Spinal cord (tissue), 10 donors: ENCODE data around the gene TRIM24. TPM values are rescaled to one million over a fixed set of nuclear protein-coding genes. Genes with fewer than 3 reads are reported as not detected.
"Not testable (repeated sequence)": the region's sequence is repeated elsewhere in the genome, so short reads cannot be mapped to it uniquely, and the experiment has no call there.

Experiments
- DNase-seq, 6 donors: peaks; one replicate each; pipeline versions ENCODE4 v3.0.0 to v3.0.0-alpha.2; 2013 to 2015; ENCODE audit warnings: low spot score in 6 of 6, low read depth in 4 of 6
- H3K27ac ChIP-seq: one replicate; pipeline ENCODE4 v1.5.1; 2013; ENCODE audit warnings: low read depth, low read length, control low read depth
- H3K27me3 ChIP-seq: one replicate; pipeline ENCODE4 v1.6.1; 2013; ENCODE audit warnings: low read length; ENCODE audit not compliant: control insufficient read depth, insufficient read depth
- H3K36me3 ChIP-seq: one replicate; pipeline ENCODE4 v1.6.1; 2013; ENCODE audit warnings: low read length; ENCODE audit not compliant: control insufficient read depth, insufficient read depth
- H3K4me1 ChIP-seq: one replicate; pipeline ENCODE4 v1.6.1; 2013; ENCODE audit warnings: low read length; ENCODE audit not compliant: control insufficient read depth, insufficient read depth
- H3K4me3 ChIP-seq: one replicate; pipeline ENCODE4 v1.5.1; 2013; ENCODE audit warnings: low read depth, low read length, control low read depth
- H3K9me3 ChIP-seq: one replicate; pipeline ENCODE4 v1.6.1; 2013; ENCODE audit warnings: low read length; ENCODE audit not compliant: control insufficient read depth, insufficient read depth
- WGBS: methylation state at CpG from one replicate; pipeline ENCODE4 v1.1.5; 2013; ENCODE audit warnings: missing lambda C conversion rate; ENCODE audit not compliant: insufficient coverage; 5-methylcytosine and 5-hydroxymethylcytosine counted together
- polyA plus RNA-seq, 2 donors: library from polyadenylated mRNA; unstranded; fragments of 120-200 nt; gene quantifications; one replicate each; pipeline ENCODE4 v1.2.1, GENCODE V29; 2013; ENCODE audit not compliant: insufficient read length in 2 of 2
- total RNA-seq, 2 donors: library from RNA; depleted of rRNA in 1 of 2; stranded (reverse); fragments of 120-200 nt in 1 of 2; fragments of >200 nt in 1 of 2; gene quantifications; one replicate each; pipeline versions ENCODE4 v1.2.3 to v1.2.4, GENCODE V29; 2013 to 2014
- donor health status: healthy.

The TRIM24 gene
- total and polyA plus RNA-seq, 4 donors: 25.4 to 53.4 (median 32.8) TPM

DNA sequence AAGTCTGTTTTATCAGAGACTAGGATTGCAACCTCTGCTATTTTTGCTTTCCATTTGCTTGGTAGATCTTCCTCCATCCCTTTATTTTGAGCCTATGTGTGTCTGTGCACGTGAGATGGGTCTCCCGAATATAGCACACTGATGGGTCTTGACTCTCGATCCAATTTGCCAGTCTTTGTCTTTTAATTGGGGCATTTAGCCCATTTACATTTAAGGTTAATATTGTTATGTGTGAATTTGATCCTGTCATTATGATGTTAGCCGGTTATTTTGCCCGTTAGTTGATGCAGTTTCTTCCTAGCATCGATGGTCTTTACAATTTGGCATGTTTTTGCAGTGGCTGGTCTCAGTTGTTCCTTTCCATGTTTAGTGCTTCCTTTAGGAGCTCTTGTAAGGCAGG lies 29.1 kb downstream of the TRIM24 start:
- not testable (repeated sequence) for H3K36me3 ChIP-seq, DNase-seq, H3K4me1 ChIP-seq, H3K27ac ChIP-seq, H3K27me3 ChIP-seq, H3K9me3 ChIP-seq, H3K4me3 ChIP-seq
- WGBS: no CpG with 5 or more reads among the region's 6 CpGs

DNA sequence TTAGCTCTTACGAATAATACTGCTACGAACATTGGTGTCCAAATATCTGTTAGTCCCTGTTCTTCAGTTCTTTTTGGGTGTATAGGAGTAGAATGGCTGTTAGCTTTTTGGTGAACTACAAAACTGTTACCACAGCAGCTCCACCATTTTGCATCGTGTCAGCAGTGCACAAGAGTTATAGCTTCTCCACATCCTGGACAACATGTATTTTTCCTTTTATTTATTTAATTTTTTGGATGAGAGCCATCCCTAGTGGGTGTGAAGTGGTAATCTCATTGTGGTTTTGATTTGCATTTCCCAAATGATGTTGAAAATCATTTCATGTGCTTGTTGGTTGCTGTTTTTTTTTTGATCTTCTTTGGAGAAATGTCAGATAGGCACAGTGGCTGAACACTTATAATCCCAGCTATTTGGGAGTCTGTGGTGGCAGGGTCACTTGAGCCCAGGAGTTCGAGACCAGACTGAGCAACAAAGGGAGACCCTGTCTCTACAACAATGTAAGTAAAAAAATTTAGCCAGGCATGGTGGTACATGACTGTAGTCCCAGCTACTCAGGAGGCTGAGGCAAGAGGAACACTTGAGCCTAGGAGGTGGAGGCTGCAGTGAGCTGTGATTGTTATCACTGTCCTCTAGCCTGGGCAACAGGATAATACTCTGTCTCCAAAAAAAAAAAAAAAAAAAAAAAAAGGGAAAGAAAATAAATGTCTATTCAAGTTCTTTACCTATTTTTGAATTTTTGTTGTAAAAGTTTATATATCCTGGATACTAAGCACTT lies 31.7 kb downstream of the TRIM24 start:
- H3K4me3 ChIP-seq: no peak overlapping the region
- WGBS: no CpG with 5 or more reads among the region's 4 CpGs
- H3K27ac ChIP-seq: no peak overlapping the region

GRCh38 chr7:138492423-138492822 lies 32.4 kb downstream of the TRIM24 start:
- Histone ChIP-seq H3K9me3 (peaks cover 2% of the 10 kb centered on the region), H3K27ac (no peak overlapping the region), H3K27me3 (no peaks in the 10 kb centered on the region), H3K4me1 (no peaks in the 10 kb centered on the region), H3K36me3 (no peaks in the 10 kb centered on the region), H3K4me3 (no peak overlapping the region)
- no CpG with 5 or more reads among the region's 4 CpGs for WGBS
- no peak for DNase-seq

More for the DNA sequence above, 31.7 kb downstream of the TRIM24 start:
- Histone ChIP-seq H3K9me3 (peaks cover 2% of the 10 kb centered on the region), H3K27me3 (no peaks in the 10 kb centered on the region), H3K4me1 (no peaks in the 10 kb centered on the region), H3K36me3 (no peaks in the 10 kb centered on the region)
- DNase-seq: no peak

DNA sequence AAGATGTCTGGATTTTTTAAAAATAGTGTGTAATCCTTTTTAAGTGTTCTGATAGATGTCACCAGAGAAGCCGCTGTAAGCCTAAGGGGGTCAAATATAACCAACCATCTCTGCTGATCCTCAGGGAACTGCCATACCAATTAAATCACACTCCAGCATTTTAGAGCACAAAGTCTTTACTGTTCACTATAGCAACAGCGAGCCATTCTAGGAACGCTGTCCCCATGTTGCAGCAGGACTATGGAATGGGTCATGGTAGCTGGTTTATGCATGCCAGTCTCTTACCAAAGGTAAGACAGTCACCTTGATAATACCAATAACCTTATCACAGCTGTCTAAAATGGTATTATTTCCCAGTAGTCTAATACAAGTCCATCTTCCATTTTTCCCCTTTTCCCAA lies 33.5 kb downstream of the TRIM24 start:
- no peak overlapping the region for H3K27ac ChIP-seq
- H3K9me3 ChIP-seq: peaks cover 2% of the 10 kb centered on the region
- no peak for DNase-seq
- H3K36me3 ChIP-seq: no peaks in the 10 kb centered on the region
- no peak overlapping the region for H3K4me3 ChIP-seq
- WGBS: no CpG with 5 or more reads among the region's 3 CpGs
- no peaks in the 10 kb centered on the region for H3K27me3 ChIP-seq
- H3K4me1 ChIP-seq: no peaks in the 10 kb centered on the region

- Histone ChIP-seq H3K27me3 (no peaks in the 10 kb centered on the region), H3K4me3 (no peak overlapping the region), H3K27ac (no peak overlapping the region), H3K9me3 (no peaks in the 10 kb centered on the region), H3K4me1 (peaks cover 4% of the 10 kb centered on the region), H3K36me3 (no peaks in the 10 kb centered on the region)
- DNase-seq: no peak
- WGBS: no CpG with 5 or more reads among the region's 1 CpG
These were observed 35.4 kb downstream of the TRIM24 start for GRCh38 chr7:138495485-138495884.

DNA sequence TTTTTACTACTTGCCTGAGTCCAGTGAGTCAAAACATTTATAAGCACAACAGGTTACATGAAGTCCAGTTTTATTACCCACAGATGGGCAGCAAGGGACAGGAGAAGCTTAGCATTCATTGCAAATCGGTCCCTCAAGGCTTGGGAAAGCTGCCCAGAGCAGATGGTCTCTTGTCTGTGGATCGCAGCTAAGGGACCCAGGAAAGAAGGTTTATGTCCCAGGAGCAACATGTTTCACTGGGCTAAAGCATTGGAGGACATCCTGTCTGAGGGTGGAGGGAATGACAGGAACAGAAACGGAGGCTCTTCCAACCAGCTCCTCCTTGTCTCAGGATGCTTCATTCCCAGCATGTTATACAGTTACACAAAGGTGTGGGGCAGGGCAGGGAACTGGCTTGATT lies 39.3 kb downstream of the TRIM24 start:
- H3K4me3 ChIP-seq: no peak overlapping the region
- WGBS: 64% methylated on average over 2 of the region's 3 CpGs
- H3K36me3 ChIP-seq: peaks cover under 1% of the 10 kb centered on the region
- peak in 2 of 6 donors; percentile 23 to 50 for DNase-seq
- no peaks in the 10 kb centered on the region for H3K27me3 ChIP-seq
- no peaks in the 10 kb centered on the region for H3K9me3 ChIP-seq
- H3K27ac ChIP-seq: no peak overlapping the region
- peaks cover 4% of the 10 kb centered on the region for H3K4me1 ChIP-seq

- not testable (repeated sequence) for DNase-seq, H3K4me1 ChIP-seq, H3K9me3 ChIP-seq, H3K27me3 ChIP-seq, H3K4me3 ChIP-seq, H3K27ac ChIP-seq, H3K36me3 ChIP-seq
- WGBS: 88% methylated on average over 1 of the region's 2 CpGs
These were observed 40.2 kb downstream of the TRIM24 start for GRCh38 chr7:138500303-138500702.

DNA sequence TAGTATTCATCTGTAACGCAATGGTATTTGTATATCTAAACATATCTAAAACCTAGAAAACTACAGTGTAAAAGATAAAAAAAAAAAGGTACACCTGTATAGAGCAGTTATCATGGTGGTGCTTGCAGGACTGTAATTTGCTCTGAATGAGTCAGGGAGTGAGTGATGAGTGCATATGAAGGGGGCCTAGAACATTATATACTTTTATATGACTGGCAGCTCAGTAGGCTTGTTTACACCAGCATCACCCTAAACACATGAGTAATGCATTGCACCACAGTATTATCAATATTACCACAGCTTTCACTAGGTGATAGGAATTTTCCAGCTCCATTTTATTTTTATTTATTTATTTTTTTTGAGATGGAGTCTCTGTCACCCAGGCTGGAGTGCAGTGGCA lies 40.8 kb downstream of the TRIM24 start:
- H3K27ac ChIP-seq: no peak overlapping the region
- no peak overlapping the region for H3K4me3 ChIP-seq
- H3K4me1 ChIP-seq: peaks cover 4% of the 10 kb centered on the region
- H3K27me3 ChIP-seq: no peaks in the 10 kb centered on the region
- no peaks in the 10 kb centered on the region for H3K9me3 ChIP-seq
- WGBS: no CpG with 5 or more reads among the region's 1 CpG
- H3K36me3 ChIP-seq: peaks cover 6% of the 10 kb centered on the region
- no peak for DNase-seq

DNA sequence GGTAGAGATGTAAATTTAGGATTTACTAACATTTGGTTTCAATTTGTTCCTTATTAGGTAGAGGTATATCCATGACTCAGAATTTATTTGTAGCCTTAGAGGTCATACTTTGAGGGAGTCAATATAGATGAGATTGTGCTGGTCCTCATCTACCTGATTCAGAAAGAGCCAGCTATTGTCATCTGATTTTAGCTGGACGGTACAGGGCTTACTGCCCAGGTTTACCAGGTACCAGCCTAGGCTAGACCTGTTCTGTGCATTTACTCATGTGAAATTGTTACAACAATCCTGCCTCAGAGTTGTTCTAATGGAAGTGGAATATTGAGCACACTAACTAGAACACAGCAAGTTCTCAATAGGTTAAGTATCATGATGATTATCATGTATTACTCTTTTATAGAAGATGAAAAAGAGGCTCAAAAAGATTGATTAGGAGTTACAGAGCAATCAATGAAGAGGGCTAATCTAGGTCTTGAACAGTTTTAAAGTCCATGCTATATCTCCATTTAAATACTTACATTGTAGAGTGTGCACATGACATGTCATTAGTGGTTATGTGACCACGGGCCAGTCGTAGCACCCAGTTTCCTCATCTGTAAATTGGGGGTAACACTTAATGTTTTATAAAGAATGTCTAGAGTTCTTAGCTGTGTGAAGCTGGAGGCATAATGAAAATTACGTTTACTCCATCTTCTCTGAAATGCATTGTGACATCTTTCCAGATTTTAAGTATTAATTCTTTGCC lies 42.1 kb downstream of the TRIM24 start:
- H3K27ac ChIP-seq: no peak overlapping the region
- H3K4me3 ChIP-seq: no peak overlapping the region
- no CpG with 5 or more reads among the region's 4 CpGs for WGBS
- no peaks in the 10 kb centered on the region for H3K9me3 ChIP-seq
- DNase-seq: no peak
- no peaks in the 10 kb centered on the region for H3K27me3 ChIP-seq
- peaks cover 6% of the 10 kb centered on the region for H3K36me3 ChIP-seq
- H3K4me1 ChIP-seq: peaks cover 4% of the 10 kb centered on the region
